Measurements from ENCODE around the gene POR.

The POR gene

DNA sequence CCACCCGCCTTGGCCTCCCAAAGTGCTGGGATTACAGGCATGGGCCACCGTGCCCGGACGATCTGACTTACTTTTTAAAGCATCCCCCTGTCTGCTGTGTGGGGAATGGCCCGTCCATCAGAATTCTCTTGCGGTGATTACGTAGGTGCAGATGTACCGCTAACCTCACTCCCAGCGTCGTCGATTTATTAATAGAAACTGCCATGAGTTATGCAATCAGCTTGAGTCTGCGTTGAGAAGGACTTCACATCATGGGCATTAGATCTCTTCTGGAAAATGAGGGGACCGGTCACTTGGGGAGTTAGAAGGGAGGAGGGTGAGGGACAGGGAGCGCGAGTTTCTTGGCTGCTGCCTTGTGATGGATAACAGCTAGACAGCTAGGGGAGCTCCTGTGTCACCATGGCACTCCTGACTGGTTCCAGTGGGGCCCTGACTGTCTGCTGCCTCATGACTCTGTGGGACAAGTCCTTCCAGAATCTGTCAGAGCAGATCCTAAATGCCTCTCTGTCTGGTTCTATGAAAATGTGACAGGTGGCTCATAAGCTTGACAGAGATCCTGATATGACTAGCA, 35.2 kb downstream of the POR start:
- no peak for DNase-seq

- peak in 1 of 56 donors; percentile 14 for DNase-seq
Measured at GRCh38 chr7:75951506-75951905, 36.6 kb downstream of the POR start.

GRCh38 chr7:75953431-75953830, 38.5 kb downstream of the POR start:
- no peak for DNase-seq

GRCh38 chr7:75953931-75954330, 39.0 kb downstream of the POR start:
- DNase-seq: peak in 1 of 56 donors; percentile 14

DNA sequence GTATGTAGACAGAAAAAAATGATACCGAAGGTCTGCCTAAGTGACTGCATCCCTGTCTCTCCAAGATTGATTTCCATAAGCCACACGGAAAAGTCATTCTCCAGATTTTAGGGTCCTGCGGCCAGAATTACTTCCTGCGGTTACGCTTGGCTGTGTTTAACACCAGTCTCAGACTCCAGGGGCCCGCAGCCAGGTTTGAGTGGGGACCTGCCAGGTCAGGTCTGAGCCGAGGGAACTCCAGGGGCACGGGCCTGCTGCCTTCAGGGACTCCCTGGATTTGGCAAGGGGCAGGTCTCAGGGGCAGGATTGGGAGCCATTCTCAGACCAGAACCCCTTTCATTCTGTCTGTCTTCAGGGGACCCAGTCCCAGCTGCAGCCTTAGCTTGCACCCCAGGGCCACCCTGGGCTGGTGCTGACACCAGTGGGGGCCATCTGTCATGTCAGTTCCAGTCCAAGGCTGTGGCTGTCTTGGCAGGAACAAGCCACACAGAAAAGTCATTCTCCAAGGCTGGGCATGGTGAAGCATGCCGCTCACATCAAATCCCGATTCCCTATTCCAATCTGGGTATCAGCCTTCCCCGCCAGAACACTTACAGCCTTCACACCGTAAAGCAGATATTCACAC, 40.5 kb downstream of the POR start:
- DNase-seq: no peak

- no peak for DNase-seq
Measured at GRCh38 chr7:75957021-75957736, 42.2 kb downstream of the POR start.

GRCh38 chr7:75958802-75959543, 44.0 kb downstream of the POR start:
- DNase-seq: no peak

DNA sequence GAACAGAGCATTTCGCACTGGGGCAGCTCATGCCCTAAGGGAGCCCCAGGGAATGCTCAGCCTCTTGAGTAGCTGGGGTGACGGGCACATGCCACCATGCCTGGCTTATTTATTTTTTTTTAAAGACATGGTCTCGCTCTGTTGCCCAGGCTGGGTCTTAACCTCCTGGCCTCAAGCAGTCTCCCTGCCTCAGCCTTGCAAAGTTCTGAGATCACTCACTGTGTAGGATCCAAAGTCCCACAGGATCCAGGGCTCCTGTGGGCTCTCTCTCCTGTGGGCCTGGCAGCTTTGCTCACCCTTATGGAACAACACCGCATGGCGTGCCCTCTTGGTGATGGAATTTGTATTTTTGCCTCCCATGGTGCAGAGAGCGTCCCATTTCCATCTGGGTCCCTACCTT, 45.4 kb downstream of the POR start:
- no peak for DNase-seq

- no peak for DNase-seq
Measured at GRCh38 chr7:75961218-75961617, 46.3 kb downstream of the POR start.

- DNase-seq: peak in 2 of 56 donors; percentile 10 to 33
Measured at GRCh38 chr7:75962607-75963380, 47.8 kb downstream of the POR start.

GRCh38 chr7:75963381-75963995, 48.5 kb downstream of the POR start:
- DNase-seq: no peak

- no peak for DNase-seq
Measured at GRCh38 chr7:75965617-75966016, 50.7 kb downstream of the POR start.

- peak in 20 of 56 donors; percentile 19 to 65 (median 34) for DNase-seq
Measured at GRCh38 chr7:75966190-75966961, 51.4 kb downstream of the POR start.

- no peak for DNase-seq
Measured at GRCh38 chr7:75967055-75967454, 52.1 kb downstream of the POR start.

DNA sequence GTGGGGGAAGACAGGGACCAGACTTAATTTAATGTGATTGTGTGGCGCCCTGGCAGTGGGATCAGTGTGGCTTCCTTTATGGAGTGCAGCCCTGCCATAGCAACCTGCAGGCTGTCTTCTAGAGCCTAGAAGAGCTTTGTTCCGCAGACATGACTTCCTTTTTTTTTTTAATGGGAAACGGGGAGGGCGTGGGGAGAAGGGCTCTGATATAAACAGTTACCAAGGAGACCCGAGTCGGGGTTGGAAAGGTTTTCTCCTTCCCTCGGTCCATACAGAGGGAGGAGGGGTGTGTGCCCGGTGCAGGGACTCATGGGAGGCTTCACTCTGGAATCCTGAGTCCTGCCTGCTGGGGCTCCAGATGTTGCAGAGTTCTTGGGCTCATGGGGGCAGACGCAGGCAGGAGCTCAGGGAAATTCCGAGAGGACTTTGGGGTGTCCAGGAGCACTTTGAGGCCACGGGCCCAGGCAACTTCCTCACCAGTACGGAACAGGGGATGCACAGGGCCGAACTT, 52.6 kb downstream of the POR start:
- peak in 4 of 56 donors; percentile 12 to 32 (median 18) for DNase-seq

- DNase-seq: no peak
Measured at GRCh38 chr7:75968012-75968411, 53.1 kb downstream of the POR start.

- DNase-seq: peak in 47 of 56 donors; percentile 25 to 88 (median 54)
Measured at GRCh38 chr7:75968561-75969001, 53.6 kb downstream of the POR start.

DNA sequence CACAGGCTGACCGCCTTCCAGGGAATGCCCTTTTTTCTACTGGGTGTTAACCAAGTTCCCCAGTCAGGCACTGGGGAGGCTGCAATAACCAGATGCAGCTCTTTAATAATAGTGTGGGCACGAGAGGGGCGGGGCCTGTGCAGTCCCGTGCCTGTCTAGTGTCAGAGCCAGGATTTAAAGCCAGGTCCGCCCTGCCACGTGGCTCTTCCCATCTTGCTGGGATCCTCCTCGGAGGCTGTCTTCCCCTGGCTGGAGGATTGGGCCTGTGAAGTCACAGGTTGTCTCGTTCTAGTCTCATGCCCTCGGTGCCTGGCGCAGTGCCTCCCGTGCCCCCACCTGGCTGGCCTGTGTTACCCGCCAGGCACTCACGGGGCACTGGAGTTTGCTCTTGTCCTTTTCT, 54.2 kb downstream of the POR start:
- DNase-seq: peak in 1 of 56 donors; percentile 54

DNA sequence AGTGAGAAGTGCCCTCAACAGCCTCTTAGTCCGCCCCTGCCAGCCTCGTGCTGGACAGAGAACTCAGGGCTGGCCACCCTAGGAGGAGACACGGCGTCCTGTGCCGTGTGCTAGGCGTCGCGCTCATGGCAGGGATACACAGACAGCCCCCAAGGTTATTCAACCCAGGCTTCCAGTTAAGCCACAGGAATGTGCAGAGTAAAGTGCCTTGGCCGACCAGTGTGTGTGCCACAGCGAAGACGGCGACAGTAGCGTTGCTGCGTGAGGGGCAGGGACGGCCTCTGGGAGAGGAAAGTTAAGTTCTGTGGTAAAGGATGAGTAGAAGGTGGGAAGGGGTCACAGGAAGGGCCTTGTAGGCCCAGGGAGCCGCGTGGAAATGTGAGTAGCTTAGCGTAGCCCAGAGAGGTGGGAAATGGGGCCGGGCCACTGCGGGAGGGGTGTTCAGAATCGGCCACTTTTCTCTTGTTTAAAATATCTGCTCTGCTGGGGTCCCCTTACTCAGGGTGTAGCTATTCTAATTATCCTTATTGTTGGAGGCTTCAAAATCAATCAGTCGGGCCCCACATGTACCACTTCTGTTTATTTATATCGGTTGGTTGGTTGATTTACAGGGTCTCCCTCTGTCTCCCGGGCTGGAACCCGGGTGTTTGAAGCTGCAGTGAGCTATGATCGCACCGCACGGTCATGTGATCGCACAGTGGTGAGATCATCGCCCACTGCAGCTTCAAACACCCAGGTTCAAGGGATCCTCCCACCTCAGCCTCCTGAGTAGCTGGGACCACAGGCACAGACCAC, 54.9 kb downstream of the POR start:
- DNase-seq: no peak
